Measurements from ENCODE around the gene LDHB. TPM values are rescaled to one million over a fixed set of nuclear protein-coding genes. Genes with fewer than 3 reads are reported as not detected.

The LDHB gene
- total RNA-seq, 4 donors from 2014 or later, result 384 to 506 (median 452) TPM

GRCh38 chr12:21638054-21638891, 19.4 kb downstream of the LDHB start:
- no peaks in the 10 kb centered on the region for H3K27me3 ChIP-seq
- no peaks in the 10 kb centered on the region for H3K9me3 ChIP-seq
- TF ChIP-seq CTCF (IDR thresholded peaks at IDR 0.05) (no peak), POLR2A (IDR thresholded peaks at IDR 0.05) (no peak), POLR2AphosphoS5 (IDR thresholded peaks at IDR 0.05) (peak; percentile 38), EP300 (IDR thresholded peaks at IDR 0.05) (no peak)
- H3K4me3 ChIP-seq, result no peak overlapping the region
- H3K4me1 ChIP-seq, result peaks cover 0 to 29% (median 0%) of the 10 kb centered on the region in 3 donors
- peak overlapping the region in 1 of 4 donors; percentile 2 for H3K27ac ChIP-seq
- peaks cover 23 to 91% of the 10 kb centered on the region in 2 donors for H3K36me3 ChIP-seq
- WGBS, 2 donors (ENCODE audit: low coverage in 1 of 2), result 33 to 50% methylated on average over 1 of the region's 1 CpG
- no peak for ATAC-seq

- 96 to 100% methylated on average over 1 to 3 of the region's 3 CpGs for WGBS, 2 donors (ENCODE audit: low coverage in 1 of 2)
- ATAC-seq, result no peak
- Histone ChIP-seq H3K9me3 (no peaks in the 10 kb centered on the region), H3K4me1 (peaks cover 0 to 15% (median 0%) of the 10 kb centered on the region in 3 donors), H3K36me3 (peaks cover 6 to 68% of the 10 kb centered on the region in 2 donors), H3K4me3 (no peak overlapping the region), H3K27ac (no peak overlapping the region), H3K27me3 (no peaks in the 10 kb centered on the region)
- no peak for TF ChIP-seq POLR2A (IDR thresholded peaks at IDR 0.05)
- TF ChIP-seq CTCF (IDR thresholded peaks at IDR 0.05), result no peak
Measured at GRCh38 chr12:21634245-21634644, 23.4 kb downstream of the LDHB start.

GRCh38 chr12:21631367-21631766, 26.3 kb downstream of the LDHB start:
- H3K9me3 ChIP-seq, result no peaks in the 10 kb centered on the region
- WGBS, 2 donors (ENCODE audit: low coverage in 1 of 2), result 0 to 50% methylated on average over 1 to 2 of the region's 2 CpGs
- TF ChIP-seq POLR2AphosphoS5 (IDR thresholded peaks at IDR 0.05) (no peak), POLR2A (IDR thresholded peaks at IDR 0.05) (no peak), CTCF (IDR thresholded peaks at IDR 0.05) (no peak), EP300 (IDR thresholded peaks at IDR 0.05) (no peak)
- no peaks in the 10 kb centered on the region for H3K27me3 ChIP-seq
- no peak for ATAC-seq
- no peaks in the 10 kb centered on the region for H3K4me1 ChIP-seq
- no peak overlapping the region for H3K4me3 ChIP-seq
- no peak overlapping the region for H3K27ac ChIP-seq
- peaks cover 5 to 46% of the 10 kb centered on the region in 2 donors for H3K36me3 ChIP-seq

- Histone ChIP-seq H3K36me3 (peaks cover 0 to 11% of the 10 kb centered on the region in 2 donors), H3K4me3 (no peak overlapping the region), H3K4me1 (no peaks in the 10 kb centered on the region), H3K27ac (no peak overlapping the region), H3K9me3 (no peaks in the 10 kb centered on the region), H3K27me3 (no peaks in the 10 kb centered on the region)
- no peak for TF ChIP-seq POLR2A (IDR thresholded peaks at IDR 0.05)
- TF ChIP-seq CTCF (IDR thresholded peaks at IDR 0.05), result no peak
- TF ChIP-seq POLR2AphosphoS5 (IDR thresholded peaks at IDR 0.05), result no peak
- TF ChIP-seq EP300 (IDR thresholded peaks at IDR 0.05), result no peak
- ATAC-seq, result no peak
- WGBS, 2 donors (ENCODE audit: low coverage in 1 of 2), result 70 to 94% methylated on average over 2 of the region's 2 CpGs
Measured at GRCh38 chr12:21627924-21628323, 29.7 kb downstream of the LDHB start.

- Histone ChIP-seq H3K9me3 (no peaks in the 10 kb centered on the region), H3K36me3 (no peaks in the 10 kb centered on the region), H3K4me1 (peaks cover 0 to 13% (median 0%) of the 10 kb centered on the region in 3 donors), H3K27me3 (no peaks in the 10 kb centered on the region), H3K27ac (no peak overlapping the region), H3K4me3 (no peak overlapping the region)
- no peak for ATAC-seq
- TF ChIP-seq POLR2AphosphoS5 (IDR thresholded peaks at IDR 0.05), result no peak
- no peak for TF ChIP-seq POLR2A (IDR thresholded peaks at IDR 0.05)
- TF ChIP-seq EP300 (IDR thresholded peaks at IDR 0.05), result no peak
- TF ChIP-seq CTCF (IDR thresholded peaks at IDR 0.05), result no peak
Measured at GRCh38 chr12:21618566-21618965, 39.1 kb downstream of the LDHB start.

All from gastroesophageal sphincter (tissue), 4 donors.